ENCODE results near the gene DHRS12.

Gene DHRS12

GRCh38 chr13:51803422-51804294, at the start of gene DHRS12:
DHRS12 (minus strand) TSS chr13:51804163; CDS start chr13:51799659, 4,504 bp downstream.
- DNase-seq: peak; percentile 63

GRCh38 chr13:51849145-51850101, 45.5 kb upstream of the DHRS12 start:
- DNase-seq: no peak

GRCh38 chr13:51848674-51849073, 44.7 kb upstream of the DHRS12 start:
- no peak for DNase-seq

- no peak for DNase-seq
Observed at GRCh38 chr13:51846756-51847155, 42.8 kb upstream of the DHRS12 start.

- no peak for DNase-seq
Observed at GRCh38 chr13:51845574-51846318, 41.8 kb upstream of the DHRS12 start.

GRCh38 chr13:51844862-51845573, 41.1 kb upstream of the DHRS12 start, which contains the start of gene TMEM272:
TMEM272 (minus strand) TSS chr13:51845177; CDS start chr13:51838530, 6,647 bp downstream.
- DNase-seq: no peak

GRCh38 chr13:51843529-51843928, 39.6 kb upstream of the DHRS12 start:
- DNase-seq: no peak

GRCh38 chr13:51841732-51842131, 37.8 kb upstream of the DHRS12 start:
- DNase-seq: no peak

- DNase-seq: no peak
Observed at GRCh38 chr13:51840917-51841316, 37.0 kb upstream of the DHRS12 start.

GRCh38 chr13:51839711-51840540, 36.0 kb upstream of the DHRS12 start:
- no peak for DNase-seq

- no peak for DNase-seq
Observed at GRCh38 chr13:51838240-51838846, 34.4 kb upstream of the DHRS12 start.

- DNase-seq: no peak
Observed at GRCh38 chr13:51837016-51837415, 33.1 kb upstream of the DHRS12 start.

GRCh38 chr13:51834581-51835171, 30.7 kb upstream of the DHRS12 start:
- peak; percentile 74 for DNase-seq

- no peak for DNase-seq
Observed at GRCh38 chr13:51833980-51834379, 30.0 kb upstream of the DHRS12 start.

GRCh38 chr13:51832471-51833152, 28.6 kb upstream of the DHRS12 start:
- DNase-seq: no peak

- no peak for DNase-seq
Observed at GRCh38 chr13:51831519-51831918, 27.6 kb upstream of the DHRS12 start.

GRCh38 chr13:51829568-51829899, 25.6 kb upstream of the DHRS12 start:
- no peak for DNase-seq

GRCh38 chr13:51828730-51829567, 25.0 kb upstream of the DHRS12 start:
- DNase-seq: no peak

GRCh38 chr13:51827254-51827653, 23.3 kb upstream of the DHRS12 start:
- no peak for DNase-seq

All from NCI-H446 treated with DMSO at 0.1 percent for 48 hours (cell line).